Neural cell (in vitro differentiated cells): ENCODE measurements around the gene TCL1B. TPM values are rescaled to one million over a fixed set of nuclear protein-coding genes. Genes with fewer than 3 reads are reported as not detected.

Experiments used
- H2AFZ ChIP-seq: fragments of 200-600, 300-800 bp; sonication (generic), shearing (Covaris generic); 2 replicates; pipeline ENCODE4 v1.6.0; 2014; ENCODE audit warnings: low read depth, mild to moderate bottlenecking, antibody characterized with exemption, low read length, moderate library complexity
- H3F3A ChIP-seq: fragments of 200-600 bp; shearing (Covaris generic); 2 replicates; pipeline ENCODE4 v1.6.1; 2016; ENCODE audit warnings: mild to moderate bottlenecking, moderate library complexity, mixed read lengths, antibody characterized with exemption, low read length; ENCODE audit not compliant: insufficient read depth, poor library complexity, severe bottlenecking
- H3K27ac ChIP-seq: fragments of 200-600, 300-800 bp; sonication (generic), shearing (Covaris generic); 2 replicates; pipeline ENCODE4 v1.5.1; 2014; ENCODE audit warnings: mild to moderate bottlenecking, low read length, moderate library complexity
- H3K27me3 ChIP-seq: fragments of 300-800, 200-600 bp; sonication (generic), shearing (Covaris generic); 2 replicates; pipeline ENCODE4 v1.6.0; 2014; ENCODE audit warnings: mild to moderate bottlenecking, low read depth, low read length, moderate library complexity; ENCODE audit not compliant: insufficient read depth
- H3K36me3 ChIP-seq: fragments of 300-800, 200-600 bp; sonication (generic), shearing (Covaris generic); 2 replicates; pipeline ENCODE4 v1.5.1; 2014; ENCODE audit warnings: mild to moderate bottlenecking, antibody characterized with exemption, low read length, moderate library complexity; ENCODE audit not compliant: insufficient read depth
- H3K4me2 ChIP-seq: fragments of 300-800, 200-600 bp; sonication (generic), shearing (Covaris generic); 2 replicates; pipeline ENCODE4 v1.6.0; 2014; ENCODE audit warnings: mild to moderate bottlenecking, low read length
- H3K4me3 ChIP-seq: fragments of 300-800, 200-600 bp; sonication (generic), shearing (Covaris generic); 2 replicates; pipeline ENCODE4 v1.5.1; 2014; ENCODE audit warnings: mild to moderate bottlenecking, low read length, moderate library complexity
- H3K79me2 ChIP-seq: fragments of 200-600 bp; shearing (Covaris generic); replicated peaks from 2 replicates; pipeline ENCODE4 v1.6.0; 2014; ENCODE audit warnings: mild to moderate bottlenecking, low read length, moderate library complexity; ENCODE audit not compliant: insufficient read depth
- H3K9ac ChIP-seq: fragments of 300-800, 200-600 bp; sonication (generic), shearing (Covaris generic); 2 replicates; pipeline ENCODE4 v1.6.1; 2016; ENCODE audit warnings: mild to moderate bottlenecking, low read length, mixed read lengths
- H3K9me2 ChIP-seq: fragments of 200-600 bp; shearing (Covaris generic); 2 replicates; pipeline ENCODE4 v1.6.1; 2016; ENCODE audit warnings: mild to moderate bottlenecking, low read length, mixed read lengths; ENCODE audit not compliant: insufficient read depth
- H3K9me3 ChIP-seq: fragments of 200-600, 300-800 bp; sonication (generic), shearing (Covaris generic); 2 replicates; pipeline ENCODE4 v1.6.1; 2016; ENCODE audit warnings: mild to moderate bottlenecking, mixed run types, low read length, moderate library complexity, mixed read lengths
- H4K20me1 ChIP-seq: fragments of 200-600 bp; shearing (Covaris generic); 2 replicates; pipeline ENCODE4 v1.6.1; 2016; ENCODE audit warnings: mild to moderate bottlenecking, mixed run types; ENCODE audit not compliant: insufficient read depth
- CTCF ChIP-seq: fragments of 450-650 bp; IDR thresholded peaks from 2 replicates; pipeline ENCODE4 v1.5.1; 2014; ENCODE audit warnings: antibody characterized with exemption, mild to moderate bottlenecking, moderate library complexity; ENCODE audit not compliant: poor library complexity, severe bottlenecking
- EP300 ChIP-seq: fragments of 450-650 bp; conservative IDR thresholded peaks from 2 replicates; pipeline ENCODE4 v1.6.1; 2014; ENCODE audit warnings: antibody characterized with exemption, mild to moderate bottlenecking, moderate library complexity; ENCODE audit not compliant: poor library complexity, severe bottlenecking
- RAD21 ChIP-seq: fragments of 450-650 bp; conservative IDR thresholded peaks from 2 replicates; pipeline ENCODE4 v1.6.1; 2014; ENCODE audit warnings: antibody characterized with exemption, mild to moderate bottlenecking, moderate library complexity
- REST ChIP-seq: IDR thresholded peaks from 2 replicates; pipeline ENCODE4 v1.6.1; 2012; ENCODE audit warnings: borderline replicate concordance
- polyA plus RNA-seq: library from polyadenylated mRNA; depleted of rRNA; stranded (reverse); fragments of >200 nt; gene quantifications from 2 replicates; pipeline ENCODE4 v1.2.3, GENCODE V29; 2014

The TCL1B gene
- polyA plus RNA-seq, 1 donor from 2014 or later: not detected

- H3K4me2 ChIP-seq: no peak overlapping the region
- no peak overlapping the region for H3K4me3 ChIP-seq
- no peak overlapping the region for H3K9ac ChIP-seq
- H4K20me1 ChIP-seq: no peaks in the 10 kb centered on the region
- H2AFZ ChIP-seq: no peak overlapping the region
- no peaks in the 10 kb centered on the region for H3K36me3 ChIP-seq
- no peak overlapping the region for H3K27ac ChIP-seq
- no peaks in the 10 kb centered on the region for H3K79me2 ChIP-seq
- no peaks in the 10 kb centered on the region for H3F3A ChIP-seq
- TF ChIP-seq REST: no peak
- TF ChIP-seq RAD21: no peak
- TF ChIP-seq CTCF: no peak
- H3K9me3 ChIP-seq: no peaks in the 10 kb centered on the region
- no peaks in the 10 kb centered on the region for H3K9me2 ChIP-seq
- H3K27me3 ChIP-seq: no peaks in the 10 kb centered on the region
Observed at GRCh38 chr14:95683793-95684192, 2.4 kb upstream of the TCL1B start.

DNA sequence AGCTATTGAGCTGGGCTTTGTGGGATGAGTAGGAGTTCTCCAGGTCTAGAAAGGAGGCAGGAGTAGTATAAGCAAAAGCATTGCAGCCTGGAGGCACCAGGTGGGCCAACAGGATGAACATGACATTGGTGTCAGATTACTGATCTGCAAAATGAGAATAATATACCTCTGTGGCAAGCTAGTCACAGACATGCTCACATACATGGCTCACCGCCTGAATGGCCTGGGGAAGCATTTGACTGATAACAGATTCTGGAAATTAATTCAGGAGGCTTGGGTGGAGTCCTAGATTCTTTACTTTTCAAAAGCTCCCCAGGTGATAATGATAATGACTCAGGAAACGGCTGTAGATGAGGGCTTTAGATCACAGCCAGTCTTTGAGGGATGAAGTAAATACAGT lies 709 bp downstream of the TCL1B start:
- H3K79me2 ChIP-seq: no peaks in the 10 kb centered on the region
- TF ChIP-seq REST (no peak), CTCF (no peak), EP300 (no peak)
- no peaks in the 10 kb centered on the region for H3K9me3 ChIP-seq
- H3K9ac ChIP-seq: no peak overlapping the region
- no peaks in the 10 kb centered on the region for H3K36me3 ChIP-seq
- H3K27me3 ChIP-seq: no peaks in the 10 kb centered on the region
- no peaks in the 10 kb centered on the region for H3K9me2 ChIP-seq
- no peak overlapping the region for H3K27ac ChIP-seq
- no peaks in the 10 kb centered on the region for H3F3A ChIP-seq
- no peak overlapping the region for H3K4me3 ChIP-seq
- H3K4me2 ChIP-seq: no peak overlapping the region
- H2AFZ ChIP-seq: no peak overlapping the region
- H4K20me1 ChIP-seq: no peaks in the 10 kb centered on the region
